Islet precursor cell (in vitro differentiated cells): ENCODE results near the gene MBOAT2.
A peak's percentile ranks its signal among the peaks of the same experiment; 100 is the strongest.
"Not testable (repeated sequence)": the region's sequence is repeated elsewhere in the genome, so short reads cannot be mapped to it uniquely, and the experiment has no call there.

Experiments
- DNase-seq: peaks from one replicate; pipeline ENCODE4 v3.0.0-alpha.2; 2018

MBOAT2 gene

GRCh38 chr2:8987410-8987809 lies 16.1 kb downstream of the MBOAT2 start:
- no peak for DNase-seq

- DNase-seq = peak; percentile 72
Measured at GRCh38 chr2:8986327-8986976, 17.0 kb downstream of the MBOAT2 start.

GRCh38 chr2:8985561-8986326 lies 17.7 kb downstream of the MBOAT2 start:
- no peak for DNase-seq

GRCh38 chr2:8984855-8985254 lies 18.6 kb downstream of the MBOAT2 start:
- DNase-seq = no peak

- DNase-seq = no peak
Measured at GRCh38 chr2:8984157-8984556, 19.3 kb downstream of the MBOAT2 start.

GRCh38 chr2:8983571-8983970 lies 19.9 kb downstream of the MBOAT2 start:
- DNase-seq = no peak

GRCh38 chr2:8981876-8982275 lies 21.6 kb downstream of the MBOAT2 start:
- DNase-seq = no peak

- no peak for DNase-seq
Measured at GRCh38 chr2:8980096-8980495, 23.4 kb downstream of the MBOAT2 start.

GRCh38 chr2:8977758-8978157 lies 25.7 kb downstream of the MBOAT2 start:
- no peak for DNase-seq

- DNase-seq = no peak
Measured at GRCh38 chr2:8976442-8977259, 26.8 kb downstream of the MBOAT2 start.

- DNase-seq = no peak
Measured at GRCh38 chr2:8974016-8974415, 29.5 kb downstream of the MBOAT2 start.

GRCh38 chr2:8973017-8973416 lies 30.5 kb downstream of the MBOAT2 start:
- not testable (repeated sequence) for DNase-seq

GRCh38 chr2:8972535-8972934 lies 30.9 kb downstream of the MBOAT2 start:
- DNase-seq = not testable (repeated sequence)

- not testable (repeated sequence) for DNase-seq
Measured at GRCh38 chr2:8969348-8969747, 34.1 kb downstream of the MBOAT2 start.

GRCh38 chr2:8966123-8966908 lies 37.2 kb downstream of the MBOAT2 start:
- DNase-seq = no peak

- DNase-seq = no peak
Measured at GRCh38 chr2:8965216-8965969, 38.1 kb downstream of the MBOAT2 start.

GRCh38 chr2:8962890-8963289 lies 40.6 kb downstream of the MBOAT2 start:
- no peak for DNase-seq

GRCh38 chr2:8957628-8958027 lies 45.9 kb downstream of the MBOAT2 start:
- DNase-seq = no peak

- no peak for DNase-seq
Measured at GRCh38 chr2:8956774-8957173, 46.7 kb downstream of the MBOAT2 start.

- peak; percentile 55 for DNase-seq
Measured at GRCh38 chr2:8954990-8955389, 48.5 kb downstream of the MBOAT2 start.

GRCh38 chr2:8953525-8953924 lies 50.0 kb downstream of the MBOAT2 start:
- DNase-seq = no peak

- no peak for DNase-seq
Measured at GRCh38 chr2:8939486-8940114, 63.9 kb downstream of the MBOAT2 start.
